Stimulated activated CD8-positive, alpha-beta memory T cell treated with anti-CD3 and anti-CD28 coated beads, Interleukin-15, amount 100 ng/mL, for 4 hours (primary cell): Measurements from ENCODE around the gene KLF3.
"Not testable (repeated sequence)": the region's sequence is repeated elsewhere in the genome, so short reads cannot be mapped to it uniquely, and the experiment has no call there.

Experiments used
- DNase-seq, 2 donors: peaks; one replicate each; pipeline ENCODE4 v3.0.0-alpha.2; 2020; ENCODE audit warnings: low read depth in 2 of 2

Gene KLF3

GRCh38 chr4:38663801-38664705, at the start of gene KLF3:
Gene KLF3 (plus strand): TSS chr4:38664199. CDS start chr4:38680626, 16,427 bp downstream.
- peak; percentile 80 for DNase-seq

- DNase-seq, result no peak
Observed at GRCh38 chr4:38614231-38614630, 49.8 kb upstream of the KLF3 start.

GRCh38 chr4:38615847-38616246, 48.2 kb upstream of the KLF3 start:
- no peak for DNase-seq

- no peak for DNase-seq
Observed at GRCh38 chr4:38618505-38618904, 45.5 kb upstream of the KLF3 start.

- no peak for DNase-seq
Observed at GRCh38 chr4:38619316-38619715, 44.7 kb upstream of the KLF3 start.

GRCh38 chr4:38620065-38620464, 43.9 kb upstream of the KLF3 start:
- no peak for DNase-seq

- DNase-seq, result no peak
Observed at GRCh38 chr4:38620527-38621027, 43.4 kb upstream of the KLF3 start.

- no peak for DNase-seq
Observed at GRCh38 chr4:38621028-38621684, 42.8 kb upstream of the KLF3 start.

GRCh38 chr4:38621831-38622230, 42.2 kb upstream of the KLF3 start:
- no peak for DNase-seq

GRCh38 chr4:38622340-38622739, 41.7 kb upstream of the KLF3 start:
- not testable (repeated sequence) for DNase-seq

GRCh38 chr4:38623260-38623659, 40.7 kb upstream of the KLF3 start:
- no peak for DNase-seq

GRCh38 chr4:38624311-38624710, 39.7 kb upstream of the KLF3 start:
- DNase-seq, result no peak

GRCh38 chr4:38625508-38625907, 38.5 kb upstream of the KLF3 start:
- DNase-seq, result no peak

- not testable (repeated sequence) for DNase-seq
Observed at GRCh38 chr4:38626901-38627444, 37.0 kb upstream of the KLF3 start.

- DNase-seq, result no peak
Observed at GRCh38 chr4:38630519-38630918, 33.5 kb upstream of the KLF3 start.

GRCh38 chr4:38634047-38634759, 29.8 kb upstream of the KLF3 start:
- DNase-seq, result no peak

- DNase-seq, result no peak
Observed at GRCh38 chr4:38639242-38639641, 24.8 kb upstream of the KLF3 start.

GRCh38 chr4:38641811-38642210, 22.2 kb upstream of the KLF3 start:
- DNase-seq, result no peak

GRCh38 chr4:38644201-38644600, 19.8 kb upstream of the KLF3 start:
- no peak for DNase-seq

GRCh38 chr4:38647101-38647819, 16.7 kb upstream of the KLF3 start:
- DNase-seq, result no peak

GRCh38 chr4:38650133-38650532, 13.9 kb upstream of the KLF3 start:
- DNase-seq, result no peak
